HG03439 (cell line): ENCODE data around the gene KCNT1.

Source experiments
- ATAC-seq: cut with Tn5 transposase; IDR thresholded peaks from one replicate; pipeline ENCODE4 v1.9.1; 2021; ENCODE audit warnings: mild to moderate bottlenecking, moderate library complexity; ENCODE audit not compliant: unreplicated experiment

Gene KCNT1

GRCh38 chr9:135794057-135794335 lies 92.0 kb downstream of the KCNT1 start:
- ATAC-seq = no peak

GRCh38 chr9:135794361-135794885 lies 92.4 kb downstream of the KCNT1 start:
- ATAC-seq = no peak

DNA sequence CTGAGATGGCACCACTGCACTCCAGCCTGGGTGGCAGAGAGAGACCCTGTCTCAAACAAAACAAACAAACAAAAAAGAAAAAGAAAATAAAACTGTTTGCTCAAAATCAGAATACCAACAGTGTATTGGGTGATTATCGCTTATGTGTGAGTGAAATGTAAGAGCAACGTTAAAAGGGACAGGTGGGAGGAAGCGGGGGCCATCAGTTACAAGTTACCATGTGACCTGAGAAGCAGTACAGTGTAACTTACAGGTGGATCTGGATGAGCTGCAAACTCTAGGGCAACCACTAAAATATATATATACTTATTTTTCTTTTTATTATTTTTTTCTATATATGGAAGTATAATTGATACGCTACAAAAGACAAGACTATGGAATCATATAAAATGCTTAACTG lies 93.4 kb downstream of the KCNT1 start:
- no peak for ATAC-seq

GRCh38 chr9:135796784-135797485 lies 95.0 kb downstream of the KCNT1 start:
- no peak for ATAC-seq

GRCh38 chr9:135797507-135798262 lies 95.7 kb downstream of the KCNT1 start:
- no peak for ATAC-seq

GRCh38 chr9:135798263-135798585 lies 96.2 kb downstream of the KCNT1 start:
- no peak for ATAC-seq

DNA sequence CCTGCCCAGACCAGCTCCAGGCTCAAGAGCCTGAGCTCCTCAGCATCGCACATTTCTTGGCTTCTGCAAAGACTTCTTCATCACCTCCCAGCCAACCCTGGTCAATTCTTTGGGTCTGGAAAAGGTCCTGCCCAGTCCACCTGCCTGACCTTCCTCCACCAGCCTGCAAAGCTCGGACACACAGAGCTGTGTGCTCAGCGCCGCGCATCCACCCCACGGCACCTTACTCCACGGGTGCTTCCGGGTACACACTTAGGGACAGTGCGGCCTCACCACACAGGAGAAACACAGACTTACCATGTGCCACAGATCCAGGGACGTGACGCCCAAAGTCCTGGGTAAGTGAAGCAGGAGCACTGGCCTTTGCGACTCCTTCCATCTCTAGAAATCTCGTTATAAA lies 97.3 kb downstream of the KCNT1 start:
- ATAC-seq = no peak

- no peak for ATAC-seq
Observed at GRCh38 chr9:135801070-135801469, 99.1 kb downstream of the KCNT1 start.

DNA sequence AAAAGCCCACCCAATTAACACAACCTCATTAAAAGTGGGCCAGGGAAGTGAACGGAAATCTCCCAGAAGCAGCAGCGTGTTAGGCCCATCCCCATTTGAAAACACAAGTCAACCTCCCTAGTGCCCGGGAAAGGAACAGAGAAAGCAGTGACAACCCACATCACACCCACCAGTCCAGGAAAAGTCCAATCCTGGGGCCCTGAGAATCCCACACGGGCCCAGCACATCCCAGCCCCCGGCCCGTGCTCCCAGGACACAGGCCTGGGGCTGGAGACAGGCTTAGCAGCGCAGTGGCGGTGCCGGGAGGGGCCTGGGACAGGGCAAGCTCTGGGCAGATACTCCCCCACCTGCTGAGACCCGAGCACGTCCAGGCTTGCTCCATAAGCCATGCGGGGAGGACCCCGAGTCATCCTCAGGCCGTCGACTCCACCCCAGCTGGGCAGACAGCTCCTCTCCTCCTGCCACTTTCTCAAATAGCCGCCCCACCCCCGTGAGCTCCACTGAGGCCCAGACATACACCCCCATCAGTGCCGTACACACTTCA lies 101.0 kb downstream of the KCNT1 start:
- no peak for ATAC-seq

DNA sequence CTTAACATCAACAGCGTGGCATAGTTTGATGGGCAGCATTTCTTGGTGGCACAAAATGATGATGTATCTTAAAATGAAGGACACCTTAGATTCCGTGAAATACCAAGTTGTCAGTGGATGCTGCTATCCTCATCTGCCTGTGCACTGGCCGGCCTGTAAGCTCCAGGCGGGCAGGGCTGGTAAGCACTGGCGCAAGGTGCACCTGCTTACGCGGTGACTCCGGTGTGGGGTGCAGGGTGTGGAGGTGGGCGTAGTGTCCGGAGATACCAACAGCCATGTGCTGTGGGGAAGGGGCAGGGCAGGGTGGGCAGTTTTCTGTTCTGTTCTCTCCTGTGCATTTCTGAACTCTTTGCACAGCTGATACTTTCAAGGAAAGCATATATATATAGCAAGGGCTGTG lies 101.5 kb downstream of the KCNT1 start:
- no peak for ATAC-seq

DNA sequence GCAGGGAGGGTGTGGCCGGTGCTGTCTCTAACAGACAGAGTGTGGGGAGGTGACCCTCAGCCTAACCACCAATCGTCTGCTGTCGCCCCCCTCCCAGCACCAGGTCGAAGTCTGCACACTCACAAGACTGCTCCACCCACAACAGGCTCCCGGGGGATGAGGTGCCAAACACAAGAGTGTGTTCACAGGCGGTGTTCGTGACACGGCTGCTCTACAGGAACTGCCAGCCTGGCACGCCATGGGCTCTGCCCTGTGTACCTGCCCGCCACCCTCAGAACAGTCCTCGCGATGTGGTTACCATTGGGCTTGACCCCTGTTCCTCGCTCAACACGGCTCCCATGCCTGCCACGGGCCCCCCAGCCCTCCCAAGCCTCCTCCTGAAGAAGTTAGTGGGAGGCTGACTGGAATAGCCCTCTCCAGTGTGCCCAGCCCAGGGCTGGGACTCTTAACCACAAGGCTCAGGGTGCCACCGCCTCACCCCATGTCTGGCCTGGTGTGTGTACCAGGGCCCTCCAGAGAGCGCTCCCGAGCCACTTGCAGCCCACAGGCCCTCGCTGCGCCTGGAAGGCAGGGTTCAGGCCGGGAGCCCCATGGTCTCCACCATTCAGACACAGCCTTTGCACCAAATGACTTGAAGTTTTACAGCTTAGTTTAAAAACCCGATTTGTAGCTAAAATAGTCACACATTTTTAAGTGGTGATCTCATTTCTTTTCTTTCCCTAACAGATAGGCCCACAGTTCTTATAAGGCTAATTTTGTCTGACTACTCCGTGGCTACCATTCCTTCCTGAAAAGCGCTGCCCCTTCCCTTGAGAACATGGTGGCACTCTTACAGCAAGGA lies 102.8 kb downstream of the KCNT1 start:
- ATAC-seq = no peak

DNA sequence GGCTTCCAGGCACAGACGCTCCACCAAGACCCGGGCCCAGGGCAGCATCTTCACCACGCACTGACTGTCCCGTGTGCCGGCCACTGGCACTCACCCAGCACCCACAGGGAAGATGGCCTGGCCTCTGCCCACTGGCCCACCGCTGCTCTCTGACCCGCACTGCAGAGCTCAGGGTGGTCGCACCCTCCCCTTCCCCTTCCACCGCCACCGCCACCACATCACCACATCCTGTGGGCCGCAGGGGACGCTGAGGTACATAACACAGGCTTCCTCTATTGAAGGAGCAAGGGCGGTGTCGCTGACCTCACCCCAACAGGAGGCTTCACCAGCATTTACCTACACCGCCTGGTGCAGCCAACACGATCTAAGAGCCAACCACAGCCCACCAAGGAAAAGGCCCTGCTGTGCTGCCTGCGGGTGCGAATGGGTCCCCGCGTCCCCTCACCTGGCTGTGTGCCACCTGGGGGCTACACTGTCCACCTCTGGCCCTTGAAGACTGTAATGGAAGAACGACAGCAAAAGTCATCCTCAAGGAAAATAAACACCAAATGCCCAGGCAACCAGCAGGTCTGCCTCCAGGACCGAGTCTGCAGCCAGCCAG lies 103.5 kb downstream of the KCNT1 start:
- no peak for ATAC-seq

DNA sequence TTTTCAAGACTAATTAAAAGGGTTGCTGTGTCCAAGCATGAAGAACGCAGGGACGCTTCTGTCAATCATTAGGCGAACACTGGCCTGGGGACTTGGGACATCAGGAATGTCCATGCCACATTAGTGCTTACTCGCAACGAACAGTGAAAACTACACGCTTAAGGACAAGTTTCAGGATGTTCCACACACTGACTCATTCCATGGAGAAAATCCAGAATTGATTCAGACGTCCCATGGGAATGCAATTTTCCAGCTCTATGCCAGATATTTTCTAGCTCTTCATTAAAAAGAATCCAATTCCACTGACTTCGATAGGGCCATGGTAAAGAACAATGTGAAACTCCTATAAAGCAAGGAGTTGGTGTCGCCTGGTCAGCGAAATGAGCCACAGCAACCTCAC lies 107.2 kb downstream of the KCNT1 start:
- no peak for ATAC-seq

DNA sequence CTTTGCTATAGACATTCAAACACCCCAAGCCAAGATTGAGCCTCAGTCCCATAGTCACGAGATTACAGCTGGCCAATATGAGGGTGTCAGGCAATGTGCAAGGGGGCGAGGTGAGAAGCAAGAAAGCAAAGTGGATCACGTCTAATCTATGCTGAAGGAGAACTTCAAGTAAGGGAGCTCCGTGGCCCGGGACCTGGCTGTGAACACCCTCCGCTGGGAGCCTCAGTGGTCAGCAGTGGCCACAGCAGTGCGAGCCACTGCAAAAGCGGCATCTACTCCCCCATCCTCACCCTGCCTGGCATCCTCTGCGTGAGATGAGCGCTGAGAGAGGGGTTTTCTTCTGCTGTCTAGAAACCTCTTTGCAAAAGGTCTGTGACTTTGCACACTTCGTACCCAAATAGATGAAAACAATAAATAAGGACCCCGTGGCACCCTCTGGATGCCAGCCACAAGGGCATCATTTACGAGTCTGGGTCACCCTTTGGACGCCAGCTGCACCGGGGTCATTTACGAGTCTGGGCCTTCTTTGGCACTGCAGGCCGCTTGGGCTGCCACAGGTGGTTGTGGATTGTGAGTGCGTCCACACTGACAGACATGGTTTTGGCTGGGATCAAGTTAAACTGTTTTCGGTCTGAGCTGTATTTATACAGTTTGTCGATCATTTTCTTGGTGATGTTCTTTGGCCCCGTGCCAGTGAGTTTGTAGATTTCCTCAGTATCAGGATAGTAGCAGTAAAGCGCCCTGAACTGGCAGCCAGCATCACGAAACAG lies 109.0 kb downstream of the KCNT1 start:
- ATAC-seq = no peak

DNA sequence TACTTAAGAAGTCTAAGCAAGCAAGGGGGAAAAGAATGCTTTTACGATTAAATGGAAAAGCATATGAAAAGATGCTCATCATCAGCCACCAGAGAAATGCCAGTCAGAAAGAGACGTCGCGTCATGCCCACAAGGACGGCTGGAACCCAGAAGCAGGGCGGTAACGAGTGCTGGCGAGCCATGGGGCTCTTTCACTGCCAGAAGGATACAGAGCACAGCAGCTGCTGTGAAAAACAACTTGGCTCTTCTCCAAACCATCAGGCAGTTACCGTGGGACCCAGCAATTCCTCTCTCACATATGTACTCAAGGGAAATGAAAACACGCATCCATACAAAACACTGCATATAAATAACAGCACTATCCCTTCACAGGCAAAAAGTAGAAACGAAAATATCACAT lies 109.8 kb downstream of the KCNT1 start:
- ATAC-seq = no peak

- no peak for ATAC-seq
Observed at GRCh38 chr9:135812961-135813360, 111.0 kb downstream of the KCNT1 start.

DNA sequence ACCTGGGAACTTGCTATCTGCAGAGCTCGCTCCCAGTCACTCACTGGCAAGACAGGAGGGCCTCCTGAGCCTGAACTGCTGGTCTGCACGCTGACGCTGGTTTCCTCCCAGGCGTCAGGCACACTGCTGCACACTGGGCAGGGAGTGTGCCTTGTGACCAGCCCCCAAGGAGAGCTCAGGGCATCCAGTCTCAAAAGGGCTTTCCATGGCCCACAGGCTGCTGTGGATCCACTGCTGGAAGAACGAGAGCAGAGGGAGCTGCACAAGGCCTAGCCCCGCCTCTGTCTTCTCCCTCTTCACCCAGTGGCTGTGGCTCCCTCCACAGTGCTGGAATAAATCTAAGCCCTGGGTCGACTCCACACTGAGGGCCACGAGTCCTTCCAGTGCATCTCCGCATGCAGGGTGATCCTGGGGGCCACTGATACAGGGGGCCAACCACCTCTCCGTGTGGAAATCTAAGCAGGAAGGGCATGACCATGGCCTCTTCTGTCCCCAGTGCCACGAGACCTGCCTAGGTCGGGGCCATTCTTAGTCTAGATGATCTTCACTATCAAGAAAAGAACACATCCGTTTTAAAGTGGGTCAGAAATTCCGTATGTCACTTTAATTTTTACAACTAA lies 111.8 kb downstream of the KCNT1 start:
- no peak for ATAC-seq

GRCh38 chr9:135814421-135815095 lies 112.6 kb downstream of the KCNT1 start:
- no peak for ATAC-seq

DNA sequence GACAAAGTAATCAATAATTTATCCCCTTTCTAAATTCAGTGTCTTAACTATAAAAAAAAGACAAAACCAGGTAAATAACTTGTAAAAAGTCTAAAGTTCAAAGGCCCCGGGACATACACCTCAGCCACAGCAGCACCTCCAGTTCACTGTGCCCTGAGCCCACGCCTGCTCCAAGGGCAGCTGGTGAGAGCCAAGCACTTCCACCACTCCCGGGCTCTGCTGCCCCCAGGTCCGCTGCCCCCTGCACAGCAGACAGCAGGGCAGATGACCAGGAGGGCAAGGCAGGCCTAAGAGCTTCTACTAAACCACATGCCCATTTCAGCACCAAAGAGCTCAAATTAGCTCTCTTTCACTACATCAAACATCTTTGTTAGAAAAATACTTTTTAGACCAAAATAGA lies 113.4 kb downstream of the KCNT1 start:
- ATAC-seq = no peak
